ENCODE results near the gene IQGAP2.

Gene IQGAP2

GRCh38 chr5:76473661-76474060, 70.6 kb downstream of the IQGAP2 start:
- POLR2A ChIA-PET, result no interaction called here
- no peak for DNase-seq (ENCODE audit: extremely low spot score)
- CTCF ChIA-PET, result interaction anchor here (1.5 kb wide), 1 partner anchor 15 kb away, joined by 3 read pairs; no protein-coding TSS in a partner anchor
- no peak for TF ChIP-seq L3MBTL2 (conservative IDR thresholded peaks at IDR 0.05)
- TF ChIP-seq PKNOX1 (IDR thresholded peaks at IDR 0.05), result no peak
- no peak for TF ChIP-seq HDGF (IDR thresholded peaks at IDR 0.05; ENCODE audit: borderline replicate concordance)
- TF ChIP-seq FOXM1 (IDR thresholded peaks at IDR 0.05; ENCODE audit: borderline replicate concordance), result no peak
- TF ChIP-seq LEF1 (IDR thresholded peaks at IDR 0.05; ENCODE audit: borderline replicate concordance), result no peak
- TF ChIP-seq BHLHE40 (IDR thresholded peaks at IDR 0.05; ENCODE audit: borderline replicate concordance), result no peak
- TF ChIP-seq NFRKB (IDR thresholded peaks at IDR 0.05), result no peak
- no peak for TF ChIP-seq FOXA1 (IDR thresholded peaks at IDR 0.05)
- TF ChIP-seq SP1 (IDR thresholded peaks at IDR 0.05), result no peak
- TF ChIP-seq CTBP1 (IDR thresholded peaks at IDR 0.05; ENCODE audit: borderline replicate concordance), result no peak
- no peak for TF ChIP-seq ELF4 (IDR thresholded peaks at IDR 0.05)
- no peak for TF ChIP-seq ARNT (IDR thresholded peaks at IDR 0.05)
- no peak for TF ChIP-seq ZNF384 (IDR thresholded peaks at IDR 0.05)
- no peak for TF ChIP-seq FOXK2 (IDR thresholded peaks at IDR 0.05)
- TF ChIP-seq SUZ12 (IDR thresholded peaks at IDR 0.05), result no peak
- TF ChIP-seq TARDBP (IDR thresholded peaks at IDR 0.05), result no peak

- DNase-seq (ENCODE audit: extremely low spot score), result no peak
- TF ChIP-seq SUZ12 (IDR thresholded peaks at IDR 0.05), result no peak
- no peak for TF ChIP-seq ZNF384 (IDR thresholded peaks at IDR 0.05)
- TF ChIP-seq L3MBTL2 (conservative IDR thresholded peaks at IDR 0.05), result no peak
- no peak for TF ChIP-seq SP1 (IDR thresholded peaks at IDR 0.05)
- no peak for TF ChIP-seq ARNT (IDR thresholded peaks at IDR 0.05)
- TF ChIP-seq ELF4 (IDR thresholded peaks at IDR 0.05), result no peak
- no peak for TF ChIP-seq PKNOX1 (IDR thresholded peaks at IDR 0.05)
- POLR2A ChIA-PET, result no interaction called here
- CTCF ChIA-PET, result interaction anchor here (1.5 kb wide), 1 partner anchor 15 kb away, joined by 3 read pairs; no protein-coding TSS in a partner anchor
These were observed 71.3 kb downstream of the IQGAP2 start for GRCh38 chr5:76474377-76474776.

- no peak for DNase-seq (ENCODE audit: extremely low spot score)
- ChIA-PET POLR2A (no interaction called here), CTCF (no interaction called here)
- TF ChIP-seq ARNT (IDR thresholded peaks at IDR 0.05), result no peak
- TF ChIP-seq FOXK2 (IDR thresholded peaks at IDR 0.05), result no peak
- TF ChIP-seq SP1 (IDR thresholded peaks at IDR 0.05), result no peak
- no peak for TF ChIP-seq PKNOX1 (IDR thresholded peaks at IDR 0.05)
- TF ChIP-seq L3MBTL2 (conservative IDR thresholded peaks at IDR 0.05), result no peak
- no peak for TF ChIP-seq BHLHE40 (IDR thresholded peaks at IDR 0.05; ENCODE audit: borderline replicate concordance)
- TF ChIP-seq ELF4 (IDR thresholded peaks at IDR 0.05), result no peak
- no peak for TF ChIP-seq ZNF384 (IDR thresholded peaks at IDR 0.05)
- TF ChIP-seq NFRKB (IDR thresholded peaks at IDR 0.05), result no peak
- no peak for TF ChIP-seq SUZ12 (IDR thresholded peaks at IDR 0.05)
- TF ChIP-seq CTBP1 (IDR thresholded peaks at IDR 0.05; ENCODE audit: borderline replicate concordance), result no peak
- TF ChIP-seq HDGF (IDR thresholded peaks at IDR 0.05; ENCODE audit: borderline replicate concordance), result no peak
- no peak for TF ChIP-seq LEF1 (IDR thresholded peaks at IDR 0.05; ENCODE audit: borderline replicate concordance)
- TF ChIP-seq FOXA1 (IDR thresholded peaks at IDR 0.05), result no peak
- TF ChIP-seq TARDBP (IDR thresholded peaks at IDR 0.05), result no peak
These were observed 72.3 kb downstream of the IQGAP2 start for GRCh38 chr5:76475385-76475784.

- DNase-seq (ENCODE audit: extremely low spot score), result no peak
- POLR2A ChIA-PET, result no interaction called here
- TF ChIP-seq ELF4 (IDR thresholded peaks at IDR 0.05) (no peak), L3MBTL2 (conservative IDR thresholded peaks at IDR 0.05) (no peak), CTBP1 (IDR thresholded peaks at IDR 0.05; ENCODE audit: borderline replicate concordance) (no peak), FOXK2 (IDR thresholded peaks at IDR 0.05) (no peak), PKNOX1 (IDR thresholded peaks at IDR 0.05) (no peak), ZNF384 (IDR thresholded peaks at IDR 0.05) (no peak)
- CTCF ChIA-PET, result no interaction called here
These were observed 72.9 kb downstream of the IQGAP2 start for GRCh38 chr5:76475936-76476335.

- DNase-seq (ENCODE audit: extremely low spot score), result no peak
- CTCF ChIA-PET, result no interaction called here
- TF ChIP-seq PKNOX1 (IDR thresholded peaks at IDR 0.05), result peak; percentile 50
- no peak for TF ChIP-seq ZNF384 (IDR thresholded peaks at IDR 0.05)
- TF ChIP-seq ELF4 (IDR thresholded peaks at IDR 0.05), result no peak
- POLR2A ChIA-PET, result no interaction called here
These were observed 73.5 kb downstream of the IQGAP2 start for GRCh38 chr5:76476474-76477038.

GRCh38 chr5:76477061-76477460, 74.0 kb downstream of the IQGAP2 start:
- POLR2A ChIA-PET, result no interaction called here

More at GRCh38 chr5:76477061-76477460, 74.0 kb downstream of the IQGAP2 start:
- TF ChIP-seq TARDBP (IDR thresholded peaks at IDR 0.05) (no peak), PKNOX1 (IDR thresholded peaks at IDR 0.05) (no peak), ARNT (IDR thresholded peaks at IDR 0.05) (no peak), FOXA1 (IDR thresholded peaks at IDR 0.05) (no peak), ELF4 (IDR thresholded peaks at IDR 0.05) (no peak), FOXK2 (IDR thresholded peaks at IDR 0.05) (no peak), SP1 (IDR thresholded peaks at IDR 0.05) (no peak), LEF1 (IDR thresholded peaks at IDR 0.05; ENCODE audit: borderline replicate concordance) (no peak), NFRKB (IDR thresholded peaks at IDR 0.05) (no peak), FOXM1 (IDR thresholded peaks at IDR 0.05; ENCODE audit: borderline replicate concordance) (no peak), L3MBTL2 (conservative IDR thresholded peaks at IDR 0.05) (no peak), BHLHE40 (IDR thresholded peaks at IDR 0.05; ENCODE audit: borderline replicate concordance) (no peak), ZNF384 (IDR thresholded peaks at IDR 0.05) (no peak), SUZ12 (IDR thresholded peaks at IDR 0.05) (no peak)
- DNase-seq (ENCODE audit: extremely low spot score), result no peak
- CTCF ChIA-PET, result no interaction called here
